GM20000 (cell line): ENCODE results near the gene RARG.
A peak's percentile ranks its signal among the peaks of the same experiment; 100 is the strongest.
"Not testable (repeated sequence)": the region's sequence is repeated elsewhere in the genome, so short reads cannot be mapped to it uniquely, and the experiment has no call there.

Experiments
- DNase-seq: peaks from one replicate; pipeline ENCODE4 v3.0.0; 2012; ENCODE audit warnings: low spot score
- CTCF ChIP-seq: IDR thresholded peaks from 2 replicates; pipeline ENCODE4 v1.5.1; 2012; ENCODE audit warnings: mild to moderate bottlenecking, control low read depth; ENCODE audit errors: extremely low read depth, missing control alignments

The RARG gene

GRCh38 chr12:53184828-53185227, 47.2 kb downstream of the RARG start:
- TF ChIP-seq CTCF, result no peak
- no peak for DNase-seq

- no peak for DNase-seq
- TF ChIP-seq CTCF, result no peak
These were observed 49.1 kb downstream of the RARG start for GRCh38 chr12:53182903-53183302.

GRCh38 chr12:53181935-53182334, 50.1 kb downstream of the RARG start:
- DNase-seq, result no peak
- no peak for TF ChIP-seq CTCF

GRCh38 chr12:53180931-53181645, 50.9 kb downstream of the RARG start:
- peak; percentile 94 for DNase-seq

GRCh38 chr12:53180220-53180930, 51.6 kb downstream of the RARG start, which contains the start of the genes CSAD and ZNF740:
TSS of gene CSAD (minus strand) at chr12:53180925. CDS start at chr12:53173470, 7,455 bp downstream.
TSS of gene ZNF740 (plus strand) at chr12:53180722. CDS start at chr12:53181984, 1,262 bp downstream.
- TF ChIP-seq CTCF, result no peak

More at GRCh38 chr12:53180931-53181645, 50.9 kb downstream of the RARG start:
- no peak for TF ChIP-seq CTCF

GRCh38 chr12:53179687-53180219, 52.3 kb downstream of the RARG start:
- DNase-seq, result no peak
- no peak for TF ChIP-seq CTCF

More at GRCh38 chr12:53180220-53180930, 51.6 kb downstream of the RARG start, which contains the start of the genes CSAD and ZNF740:
- peak; percentile 99 for DNase-seq

GRCh38 chr12:53178803-53179202, 53.2 kb downstream of the RARG start:
- DNase-seq, result not testable (repeated sequence)

GRCh38 chr12:53177447-53177846, 54.6 kb downstream of the RARG start:
- not testable (repeated sequence) for DNase-seq
